NCI-H2227 (cell line): ENCODE results near the gene CFDP1.
"Not testable (repeated sequence)": the region's sequence is repeated elsewhere in the genome, so short reads cannot be mapped to it uniquely, and the experiment has no call there.

Source experiments
- DNase-seq: peaks from one replicate; lab custom pipeline; 2025; ENCODE audit not compliant: unreplicated experiment; lab: John Stamatoyannopoulos, UW

Gene CFDP1

GRCh38 chr16:75301804-75302203 lies 131.5 kb downstream of the CFDP1 start:
- no peak for DNase-seq

GRCh38 chr16:75298267-75298666 lies 135.0 kb downstream of the CFDP1 start:
- no peak for DNase-seq

- no peak for DNase-seq
These were observed 136.7 kb downstream of the CFDP1 start for GRCh38 chr16:75296606-75297005.

- no peak for DNase-seq
These were observed 138.4 kb downstream of the CFDP1 start for GRCh38 chr16:75294773-75295459.

GRCh38 chr16:75293772-75294171 lies 139.5 kb downstream of the CFDP1 start:
- no peak for DNase-seq

- no peak for DNase-seq
These were observed 140.1 kb downstream of the CFDP1 start for GRCh38 chr16:75293173-75293572.

- no peak for DNase-seq
These were observed 140.6 kb downstream of the CFDP1 start for GRCh38 chr16:75292691-75293090.

- DNase-seq, result no peak
These were observed 144.1 kb downstream of the CFDP1 start for GRCh38 chr16:75289189-75289588.

GRCh38 chr16:75288596-75289120 lies 144.6 kb downstream of the CFDP1 start:
- no peak for DNase-seq

- DNase-seq, result no peak
These were observed 145.1 kb downstream of the CFDP1 start for GRCh38 chr16:75288181-75288580.

GRCh38 chr16:75287708-75288107 lies 145.6 kb downstream of the CFDP1 start:
- no peak for DNase-seq

- DNase-seq, result no peak
These were observed 146.9 kb downstream of the CFDP1 start for GRCh38 chr16:75286389-75286788.

GRCh38 chr16:75282466-75283281 lies 150.6 kb downstream of the CFDP1 start:
- no peak for DNase-seq

GRCh38 chr16:75281826-75282225 lies 151.5 kb downstream of the CFDP1 start:
- no peak for DNase-seq

GRCh38 chr16:75281009-75281408 lies 152.3 kb downstream of the CFDP1 start:
- not testable (repeated sequence) for DNase-seq

- no peak for DNase-seq
These were observed 152.9 kb downstream of the CFDP1 start for GRCh38 chr16:75280331-75280804.

- peak; percentile 15 for DNase-seq
These were observed 154.0 kb downstream of the CFDP1 start for GRCh38 chr16:75279305-75279704.

- DNase-seq, result no peak
These were observed 160.0 kb downstream of the CFDP1 start for GRCh38 chr16:75273054-75273925.

- DNase-seq, result not testable (repeated sequence)
These were observed 160.7 kb downstream of the CFDP1 start for GRCh38 chr16:75272629-75273028.

GRCh38 chr16:75272097-75272551 lies 161.2 kb downstream of the CFDP1 start:
- DNase-seq, result no peak
